ENCODE measurements around the gene SDHAF2.
"Not testable (repeated sequence)": the region's sequence is repeated elsewhere in the genome, so short reads cannot be mapped to it uniquely, and the experiment has no call there.

SDHAF2 gene

GRCh38 chr11:61460986-61461385 is 31.1 kb downstream of the SDHAF2 start:
- Histone ChIP-seq H3F3A (ENCODE audit: insufficient read depth) (no peaks in the 10 kb centered on the region), H3K79me2 (ENCODE audit: insufficient read depth, low read length) (no peaks in the 10 kb centered on the region), H3K9me2 (replicated peaks; ENCODE audit: insufficient read depth, low read length) (no peaks in the 10 kb centered on the region), H3K27me3 (ENCODE audit: low read length) (no peaks in the 10 kb centered on the region), H3K27ac (ENCODE audit: low read depth, low read length) (no peak overlapping the region), H2AFZ (ENCODE audit: low read depth, low read length, severe bottlenecking) (no peak overlapping the region), H3K4me2 (ENCODE audit: low read depth, low read length, poor library complexity, severe bottlenecking) (no peak overlapping the region), H3K4me3 (ENCODE audit: insufficient read depth, low read length, poor library complexity, severe bottlenecking) (no peak overlapping the region), H3K9me3 (ENCODE audit: insufficient read depth, low read length) (no peaks in the 10 kb centered on the region), H3K9ac (ENCODE audit: low read length) (no peak overlapping the region), H3K36me3 (ENCODE audit: low read length) (no peaks in the 10 kb centered on the region), H4K20me1 (ENCODE audit: low read depth, low read length) (no peaks in the 10 kb centered on the region)
- TF ChIP-seq EZH2phosphoT487 (conservative IDR thresholded peaks at IDR 0.05; ENCODE audit: low read length) = no peak
- TF ChIP-seq, protein P1, sequence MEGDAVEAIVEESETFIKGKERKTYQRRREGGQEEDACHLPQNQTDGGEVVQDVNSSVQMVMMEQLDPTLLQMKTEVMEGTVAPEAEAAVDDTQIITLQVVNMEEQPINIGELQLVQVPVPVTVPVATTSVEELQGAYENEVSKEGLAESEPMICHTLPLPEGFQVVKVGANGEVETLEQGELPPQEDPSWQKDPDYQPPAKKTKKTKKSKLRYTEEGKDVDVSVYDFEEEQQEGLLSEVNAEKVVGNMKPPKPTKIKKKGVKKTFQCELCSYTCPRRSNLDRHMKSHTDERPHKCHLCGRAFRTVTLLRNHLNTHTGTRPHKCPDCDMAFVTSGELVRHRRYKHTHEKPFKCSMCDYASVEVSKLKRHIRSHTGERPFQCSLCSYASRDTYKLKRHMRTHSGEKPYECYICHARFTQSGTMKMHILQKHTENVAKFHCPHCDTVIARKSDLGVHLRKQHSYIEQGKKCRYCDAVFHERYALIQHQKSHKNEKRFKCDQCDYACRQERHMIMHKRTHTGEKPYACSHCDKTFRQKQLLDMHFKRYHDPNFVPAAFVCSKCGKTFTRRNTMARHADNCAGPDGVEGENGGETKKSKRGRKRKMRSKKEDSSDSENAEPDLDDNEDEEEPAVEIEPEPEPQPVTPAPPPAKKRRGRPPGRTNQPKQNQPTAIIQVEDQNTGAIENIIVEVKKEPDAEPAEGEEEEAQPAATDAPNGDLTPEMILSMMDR (IDR thresholded peaks at IDR 0.05; ENCODE audit: insufficient read depth, low read length, poor library complexity, severe bottlenecking) = no peak

DNA sequence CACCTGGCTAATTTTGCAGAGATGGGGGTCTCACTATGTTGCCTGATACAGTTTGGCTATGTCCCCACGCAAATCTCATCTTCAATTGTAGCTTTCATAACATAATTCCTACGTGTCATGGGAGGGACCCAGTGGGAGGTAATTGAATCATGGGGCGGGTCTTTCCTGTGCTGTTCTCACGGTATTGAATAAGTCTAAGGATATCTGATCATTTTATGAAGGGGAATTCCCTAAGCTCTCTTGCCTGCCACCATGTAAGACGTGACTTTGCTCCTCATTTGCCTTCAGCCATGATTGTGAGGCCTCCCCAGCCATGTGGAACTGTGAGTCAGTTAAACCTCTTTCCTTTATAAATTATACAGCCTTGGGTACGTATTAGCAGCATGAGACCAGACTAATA is 37.7 kb downstream of the SDHAF2 start:
- H3K4me3 ChIP-seq (ENCODE audit: insufficient read depth, low read length, poor library complexity, severe bottlenecking); H3K9me3 ChIP-seq (ENCODE audit: insufficient read depth, low read length); H3K79me2 ChIP-seq (ENCODE audit: insufficient read depth, low read length); H4K20me1 ChIP-seq (ENCODE audit: low read depth, low read length); H3K4me2 ChIP-seq (ENCODE audit: low read depth, low read length, poor library complexity, severe bottlenecking); H3F3A ChIP-seq (ENCODE audit: insufficient read depth); H3K27me3 ChIP-seq (ENCODE audit: low read length); H3K27ac ChIP-seq (ENCODE audit: low read depth, low read length); H3K9ac ChIP-seq (ENCODE audit: low read length); H3K36me3 ChIP-seq (ENCODE audit: low read length); H3K9me2 ChIP-seq (replicated peaks; ENCODE audit: insufficient read depth, low read length); H2AFZ ChIP-seq (ENCODE audit: low read depth, low read length, severe bottlenecking): not testable (repeated sequence)

GRCh38 chr11:61468002-61468401 is 38.1 kb downstream of the SDHAF2 start:
- Histone ChIP-seq H3K79me2 (ENCODE audit: insufficient read depth, low read length) (no peaks in the 10 kb centered on the region), H3K4me3 (ENCODE audit: insufficient read depth, low read length, poor library complexity, severe bottlenecking) (no peak overlapping the region), H3K27me3 (ENCODE audit: low read length) (no peaks in the 10 kb centered on the region), H3K9me3 (ENCODE audit: insufficient read depth, low read length) (no peaks in the 10 kb centered on the region), H3K9me2 (replicated peaks; ENCODE audit: insufficient read depth, low read length) (no peaks in the 10 kb centered on the region), H3K4me2 (ENCODE audit: low read depth, low read length, poor library complexity, severe bottlenecking) (no peak overlapping the region), H3F3A (ENCODE audit: insufficient read depth) (no peaks in the 10 kb centered on the region), H3K9ac (ENCODE audit: low read length) (no peak overlapping the region), H2AFZ (ENCODE audit: low read depth, low read length, severe bottlenecking) (no peak overlapping the region), H4K20me1 (ENCODE audit: low read depth, low read length) (no peaks in the 10 kb centered on the region), H3K36me3 (ENCODE audit: low read length) (no peaks in the 10 kb centered on the region), H3K27ac (ENCODE audit: low read depth, low read length) (no peak overlapping the region)
- TF ChIP-seq EZH2phosphoT487 (conservative IDR thresholded peaks at IDR 0.05; ENCODE audit: low read length) = no peak
- TF ChIP-seq, protein P1 (IDR thresholded peaks at IDR 0.05; ENCODE audit: insufficient read depth, low read length, poor library complexity, severe bottlenecking) = no peak

DNA sequence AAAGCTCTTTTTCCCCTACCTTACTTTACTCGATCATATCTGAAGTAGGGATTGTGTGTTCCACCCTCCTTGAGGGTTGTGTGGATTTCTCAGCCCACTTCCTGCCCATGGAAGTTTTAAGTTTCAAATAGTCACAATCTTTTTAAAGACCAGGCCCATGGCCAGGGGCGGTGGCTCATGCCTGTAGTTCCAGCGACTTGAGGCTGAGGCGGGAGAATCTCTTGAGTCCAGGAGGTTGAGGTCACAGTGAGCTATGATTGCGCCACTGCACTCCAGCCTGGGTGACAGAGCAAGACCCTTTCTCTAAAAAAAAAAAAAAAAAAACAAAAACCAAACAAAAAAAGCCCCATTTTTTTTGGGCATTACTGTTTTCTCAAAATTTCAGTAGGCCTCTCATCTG is 42.4 kb downstream of the SDHAF2 start:
- no peak overlapping the region for H3K9ac ChIP-seq (ENCODE audit: low read length)
- no peak overlapping the region for H3K4me2 ChIP-seq (ENCODE audit: low read depth, low read length, poor library complexity, severe bottlenecking)
- no peak overlapping the region for H2AFZ ChIP-seq (ENCODE audit: low read depth, low read length, severe bottlenecking)
- no peaks in the 10 kb centered on the region for H3K36me3 ChIP-seq (ENCODE audit: low read length)
- H3K79me2 ChIP-seq (ENCODE audit: insufficient read depth, low read length) = no peaks in the 10 kb centered on the region
- H3K27ac ChIP-seq (ENCODE audit: low read depth, low read length) = no peak overlapping the region
- H4K20me1 ChIP-seq (ENCODE audit: low read depth, low read length) = no peaks in the 10 kb centered on the region
- H3K4me3 ChIP-seq (ENCODE audit: insufficient read depth, low read length, poor library complexity, severe bottlenecking) = no peak overlapping the region
- no peaks in the 10 kb centered on the region for H3F3A ChIP-seq (ENCODE audit: insufficient read depth)
- TF ChIP-seq, protein P1 (IDR thresholded peaks at IDR 0.05; ENCODE audit: insufficient read depth, low read length, poor library complexity, severe bottlenecking) = no peak
- TF ChIP-seq EZH2phosphoT487 (conservative IDR thresholded peaks at IDR 0.05; ENCODE audit: low read length) = no peak
- no peaks in the 10 kb centered on the region for H3K9me2 ChIP-seq (replicated peaks; ENCODE audit: insufficient read depth, low read length)
- H3K27me3 ChIP-seq (ENCODE audit: low read length) = no peaks in the 10 kb centered on the region
- no peaks in the 10 kb centered on the region for H3K9me3 ChIP-seq (ENCODE audit: insufficient read depth, low read length)
